ENCODE results near the gene LRIG1.

DNA sequence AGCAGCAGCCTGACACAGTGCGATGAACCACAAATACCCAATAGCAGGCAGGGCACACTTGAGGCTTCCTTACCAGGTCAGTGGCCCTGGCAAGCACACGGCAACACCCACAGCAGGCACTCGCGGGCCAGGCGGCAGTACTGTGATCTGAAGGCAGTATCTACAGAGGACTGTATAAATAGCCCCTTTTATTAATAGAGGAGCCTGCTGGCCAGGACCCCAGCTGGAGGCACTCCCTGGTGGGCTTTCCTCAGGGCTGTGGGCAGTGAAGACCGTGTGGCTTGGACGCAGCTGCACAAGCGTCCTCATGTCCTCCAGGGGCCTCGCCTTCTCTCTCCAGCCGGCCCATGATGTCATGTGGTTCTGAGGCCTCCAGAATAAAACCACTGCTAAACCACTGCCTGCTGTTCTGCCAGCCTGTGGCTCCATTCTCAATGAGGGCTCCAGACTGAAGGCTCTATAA lies 44.1 kb downstream of the LRIG1 start:
- TF ChIP-seq, protein P1, sequence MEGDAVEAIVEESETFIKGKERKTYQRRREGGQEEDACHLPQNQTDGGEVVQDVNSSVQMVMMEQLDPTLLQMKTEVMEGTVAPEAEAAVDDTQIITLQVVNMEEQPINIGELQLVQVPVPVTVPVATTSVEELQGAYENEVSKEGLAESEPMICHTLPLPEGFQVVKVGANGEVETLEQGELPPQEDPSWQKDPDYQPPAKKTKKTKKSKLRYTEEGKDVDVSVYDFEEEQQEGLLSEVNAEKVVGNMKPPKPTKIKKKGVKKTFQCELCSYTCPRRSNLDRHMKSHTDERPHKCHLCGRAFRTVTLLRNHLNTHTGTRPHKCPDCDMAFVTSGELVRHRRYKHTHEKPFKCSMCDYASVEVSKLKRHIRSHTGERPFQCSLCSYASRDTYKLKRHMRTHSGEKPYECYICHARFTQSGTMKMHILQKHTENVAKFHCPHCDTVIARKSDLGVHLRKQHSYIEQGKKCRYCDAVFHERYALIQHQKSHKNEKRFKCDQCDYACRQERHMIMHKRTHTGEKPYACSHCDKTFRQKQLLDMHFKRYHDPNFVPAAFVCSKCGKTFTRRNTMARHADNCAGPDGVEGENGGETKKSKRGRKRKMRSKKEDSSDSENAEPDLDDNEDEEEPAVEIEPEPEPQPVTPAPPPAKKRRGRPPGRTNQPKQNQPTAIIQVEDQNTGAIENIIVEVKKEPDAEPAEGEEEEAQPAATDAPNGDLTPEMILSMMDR (IDR thresholded peaks at IDR 0.05; ENCODE audit: poor library complexity), result no peak
- TF ChIP-seq EZH2 (IDR thresholded peaks at IDR 0.05; ENCODE audit: borderline replicate concordance) (no peak), EZH2phosphoT487 (IDR thresholded peaks at IDR 0.05; ENCODE audit: low read depth, severe bottlenecking, unreplicated experiment) (no peak)
